PC-3 (cell line): ENCODE measurements around the gene PHLDA3.

ENCODE experiments used
- CTCF ChIP-seq: fragments of 300-600 bp; sonication (generic); conservative IDR thresholded peaks from 2 replicates; pipeline ENCODE4 v1.5.1; 2017; ENCODE audit warnings: antibody characterized with exemption, low read depth, mild to moderate bottlenecking, low read length
- EZH2phosphoT487 ChIP-seq: fragments of 300-600 bp; sonication (generic); IDR thresholded peaks from 2 replicates; pipeline ENCODE4 v1.6.1; 2018; ENCODE audit warnings: mild to moderate bottlenecking, antibody characterized with exemption, low read length, borderline replicate concordance

GRCh38 chr1:201498621-201499020, 29.6 kb upstream of the PHLDA3 start:
- TF ChIP-seq CTCF (no peak), EZH2phosphoT487 (no peak)
